OCI-LY3 (cell line): Measurements from ENCODE around the gene PYGM.

Experiments
- H2AFZ ChIP-seq: fragments of 200-600, 300-600 bp; shearing (Covaris generic); 2 replicates; pipeline ENCODE4 v1.6.0; 2014; ENCODE audit warnings: antibody characterized with exemption, low read depth, low read length
- H3K27ac ChIP-seq: fragments of 200-600, 300-600 bp; sonication (generic); 2 replicates; pipeline ENCODE4 v1.5.1; 2014; ENCODE audit warnings: mild to moderate bottlenecking, low read length, moderate library complexity, mixed read lengths
- H3K27me3 ChIP-seq: fragments of 200-600, 300-600 bp; sonication (generic); 2 replicates; pipeline ENCODE4 v1.6.1; 2014; ENCODE audit warnings: low read depth, low read length, mixed read lengths
- H3K36me3 ChIP-seq: fragments of 200-600, 300-600 bp; sonication (generic); replicated peaks from 2 replicates; pipeline ENCODE3; 2014; ENCODE audit warnings: low read depth, low read length, mixed read lengths
- H3K4me1 ChIP-seq: fragments of 300-600, 200-600 bp; sonication (generic); 2 replicates; pipeline ENCODE4 v1.6.1; 2014; ENCODE audit warnings: low read length, mixed read lengths
- H3K4me2 ChIP-seq: fragments of 200-600, 300-600 bp; sonication (generic); 2 replicates; pipeline ENCODE4 v1.6.1; 2014; ENCODE audit warnings: low read length, mixed read lengths
- H3K4me3 ChIP-seq: fragments of 300-600, 200-600 bp; sonication (generic); 2 replicates; pipeline ENCODE4 v1.5.1; 2014; ENCODE audit warnings: antibody characterized with exemption, mild to moderate bottlenecking, low read length, moderate library complexity
- H3K79me2 ChIP-seq: fragments of 300-600, 200-600 bp; shearing (Covaris generic); 2 replicates; pipeline ENCODE4 v1.6.1; 2014; ENCODE audit warnings: mild to moderate bottlenecking, low read length, mixed read lengths
- H3K9ac ChIP-seq: fragments of 300-600, 200-600 bp; shearing (Covaris generic); 2 replicates; pipeline ENCODE4 v1.6.0; 2014; ENCODE audit warnings: mild to moderate bottlenecking, low read length, moderate library complexity
- H3K9me3 ChIP-seq: fragments of 200-600, 300-600 bp; shearing (Covaris generic); 2 replicates; pipeline ENCODE4 v1.6.1; 2014; ENCODE audit warnings: low read length, mixed read lengths; ENCODE audit not compliant: insufficient read depth
- H4K20me1 ChIP-seq: fragments of 200-600, 300-600 bp; sonication (generic); 2 replicates; pipeline ENCODE4 v1.6.1; 2016; ENCODE audit warnings: low read length, mixed read lengths; ENCODE audit not compliant: insufficient read depth
- EZH2phosphoT487 ChIP-seq: fragments of 200-600 bp; shearing (Covaris generic); IDR thresholded peaks from 2 replicates; pipeline ENCODE4 v1.6.1; 2018; ENCODE audit warnings: antibody characterized with exemption, mixed run types, low read depth
- TF ChIP-seq, protein P1 (sequence below): fragments of 200-600, 300-600 bp; sonication (generic); IDR thresholded peaks from 2 replicates; pipeline ENCODE4 v1.5.1; 2014; ENCODE audit warnings: antibody characterized with exemption, low read length, low read depth

The PYGM gene

GRCh38 chr11:64759131-64759721 is 548 bp downstream of the PYGM start:
- no peak overlapping the region for H3K4me2 ChIP-seq
- peaks cover 28% of the 10 kb centered on the region for H4K20me1 ChIP-seq
- H3K79me2 ChIP-seq = peaks cover under 1% of the 10 kb centered on the region; the same call in 1 of the 2 replicates
- H3K9ac ChIP-seq = no peak overlapping the region
- peaks cover 21% of the 10 kb centered on the region for H3K36me3 ChIP-seq
- no peak for TF ChIP-seq EZH2phosphoT487
- TF ChIP-seq, protein P1, sequence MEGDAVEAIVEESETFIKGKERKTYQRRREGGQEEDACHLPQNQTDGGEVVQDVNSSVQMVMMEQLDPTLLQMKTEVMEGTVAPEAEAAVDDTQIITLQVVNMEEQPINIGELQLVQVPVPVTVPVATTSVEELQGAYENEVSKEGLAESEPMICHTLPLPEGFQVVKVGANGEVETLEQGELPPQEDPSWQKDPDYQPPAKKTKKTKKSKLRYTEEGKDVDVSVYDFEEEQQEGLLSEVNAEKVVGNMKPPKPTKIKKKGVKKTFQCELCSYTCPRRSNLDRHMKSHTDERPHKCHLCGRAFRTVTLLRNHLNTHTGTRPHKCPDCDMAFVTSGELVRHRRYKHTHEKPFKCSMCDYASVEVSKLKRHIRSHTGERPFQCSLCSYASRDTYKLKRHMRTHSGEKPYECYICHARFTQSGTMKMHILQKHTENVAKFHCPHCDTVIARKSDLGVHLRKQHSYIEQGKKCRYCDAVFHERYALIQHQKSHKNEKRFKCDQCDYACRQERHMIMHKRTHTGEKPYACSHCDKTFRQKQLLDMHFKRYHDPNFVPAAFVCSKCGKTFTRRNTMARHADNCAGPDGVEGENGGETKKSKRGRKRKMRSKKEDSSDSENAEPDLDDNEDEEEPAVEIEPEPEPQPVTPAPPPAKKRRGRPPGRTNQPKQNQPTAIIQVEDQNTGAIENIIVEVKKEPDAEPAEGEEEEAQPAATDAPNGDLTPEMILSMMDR = no peak
- H3K9me3 ChIP-seq = no peaks in the 10 kb centered on the region
- no peaks in the 10 kb centered on the region for H3K4me1 ChIP-seq
- no peak overlapping the region for H3K27ac ChIP-seq
- H3K4me3 ChIP-seq = no peak overlapping the region
- no peaks in the 10 kb centered on the region for H3K27me3 ChIP-seq
- no peak overlapping the region for H2AFZ ChIP-seq

GRCh38 chr11:64758330-64759079 is 1.3 kb downstream of the PYGM start:
- TF ChIP-seq, protein P1 = no peak
- TF ChIP-seq EZH2phosphoT487 = no peak
- peaks cover 13% of the 10 kb centered on the region for H3K36me3 ChIP-seq
- no peak overlapping the region for H3K9ac ChIP-seq
- no peaks in the 10 kb centered on the region for H3K27me3 ChIP-seq
- peaks cover 21% of the 10 kb centered on the region for H4K20me1 ChIP-seq
- H3K27ac ChIP-seq = no peak overlapping the region
- no peak overlapping the region for H3K4me2 ChIP-seq
- H3K4me1 ChIP-seq = no peaks in the 10 kb centered on the region
- H3K9me3 ChIP-seq = no peaks in the 10 kb centered on the region
- H3K4me3 ChIP-seq = no peak overlapping the region
- no peak overlapping the region for H2AFZ ChIP-seq
- H3K79me2 ChIP-seq = no peaks in the 10 kb centered on the region

DNA sequence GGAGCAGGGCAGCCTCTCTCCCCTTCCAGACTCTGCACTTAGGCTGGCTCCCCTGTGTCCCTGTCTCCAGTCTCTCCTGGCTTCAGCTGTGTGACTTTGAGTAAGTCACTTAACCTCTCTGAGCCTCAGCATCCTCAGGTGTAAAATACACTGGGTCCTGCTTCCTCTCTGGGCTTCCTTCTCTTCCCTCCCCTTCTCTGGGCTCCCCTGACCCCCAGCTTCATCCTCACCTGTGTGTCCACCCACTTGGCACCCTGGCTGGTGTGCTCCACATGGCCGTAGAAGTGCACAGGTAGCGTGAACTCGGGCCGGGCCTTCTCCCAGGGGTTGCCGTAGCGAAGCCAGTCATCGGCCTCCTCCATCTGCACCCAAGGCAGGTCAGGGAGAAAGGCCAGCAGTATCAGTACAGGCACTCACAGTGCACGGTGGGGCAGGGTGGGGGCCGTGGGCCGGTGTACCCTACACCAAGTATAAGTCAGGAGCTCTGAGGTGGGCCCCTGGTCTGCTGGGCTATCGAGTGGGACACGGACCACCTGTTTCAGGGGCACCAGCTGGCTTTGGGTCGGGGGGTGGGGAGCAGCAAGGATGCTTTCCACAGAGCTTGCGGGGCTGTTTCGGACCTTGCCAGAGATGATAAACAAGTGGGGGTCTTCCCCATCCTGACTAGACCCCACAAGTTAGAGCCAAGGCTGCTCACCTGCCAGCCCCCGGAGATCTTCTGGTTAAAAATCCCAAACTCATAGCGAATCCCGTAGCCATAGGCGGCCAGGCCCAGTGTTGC is 2.0 kb downstream of the PYGM start:
- no peak overlapping the region for H3K4me2 ChIP-seq
- H3K79me2 ChIP-seq = no peaks in the 10 kb centered on the region
- H2AFZ ChIP-seq = no peak overlapping the region
- peaks cover 13% of the 10 kb centered on the region for H4K20me1 ChIP-seq
- no peaks in the 10 kb centered on the region for H3K27me3 ChIP-seq
- no peaks in the 10 kb centered on the region for H3K4me1 ChIP-seq
- H3K4me3 ChIP-seq = no peak overlapping the region
- H3K9ac ChIP-seq = no peak overlapping the region
- no peak overlapping the region for H3K27ac ChIP-seq
- peaks cover 7% of the 10 kb centered on the region for H3K36me3 ChIP-seq
- TF ChIP-seq, protein P1 = no peak
- TF ChIP-seq EZH2phosphoT487 = no peak
- no peaks in the 10 kb centered on the region for H3K9me3 ChIP-seq
